HG02623 (cell line): ENCODE results near the gene TNFSF12.
"Not testable (repeated sequence)": the region's sequence is repeated elsewhere in the genome, so short reads cannot be mapped to it uniquely, and the experiment has no call there.

Experiments
- ATAC-seq: cut with Tn5 transposase; IDR thresholded peaks from one replicate; pipeline ENCODE4 v1.9.1; 2021; ENCODE audit warnings: moderate library complexity; ENCODE audit not compliant: unreplicated experiment

TNFSF12 gene

GRCh38 chr17:7583253-7584109 lies 34.6 kb downstream of the TNFSF12 start, which contains the start of gene MPDU1:
Gene MPDU1 (plus strand): TSS chr17:7583852. CDS start chr17:7583863, 11 bp downstream.
- ATAC-seq = peak; percentile 69

- ATAC-seq = no peak
Observed at GRCh38 chr17:7586673-7587419, 38.0 kb downstream of the TNFSF12 start.

- ATAC-seq = no peak
Observed at GRCh38 chr17:7587420-7588151, 38.7 kb downstream of the TNFSF12 start.

DNA sequence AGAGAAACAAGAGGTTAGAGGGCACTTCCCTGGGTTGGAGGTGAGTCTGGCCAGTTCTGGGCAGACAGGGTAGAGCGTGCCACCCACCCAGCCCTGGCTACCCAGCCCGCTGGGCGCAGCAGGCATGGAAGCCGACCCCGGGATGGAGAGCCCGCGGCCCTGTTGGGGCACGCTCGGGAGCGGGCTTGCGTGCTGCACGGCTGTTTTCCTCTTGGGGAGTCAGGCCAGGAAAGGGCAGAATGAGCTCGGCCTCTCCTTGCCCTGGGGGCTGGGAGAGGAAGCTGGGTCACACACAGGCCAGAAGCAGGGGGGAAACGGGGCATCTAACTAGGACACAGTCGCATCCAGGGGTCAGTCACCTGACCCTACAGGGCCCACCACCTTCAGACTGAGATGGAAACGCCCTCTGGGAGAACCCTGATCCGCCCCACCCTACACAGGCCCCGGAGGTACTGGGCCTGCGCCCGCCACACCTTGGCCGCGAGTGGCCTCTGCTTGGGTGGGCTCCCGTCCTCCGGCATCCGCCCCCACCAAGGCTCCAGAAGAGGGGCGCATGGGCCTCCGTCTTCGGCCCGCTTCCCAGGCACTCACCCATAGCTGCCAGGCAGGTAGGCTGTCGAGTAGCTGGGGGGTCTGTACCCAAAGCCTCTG lies 39.8 kb downstream of the TNFSF12 start:
- no peak for ATAC-seq

- ATAC-seq = no peak
Observed at GRCh38 chr17:7589204-7589868, 40.5 kb downstream of the TNFSF12 start.

- ATAC-seq = no peak
Observed at GRCh38 chr17:7589891-7590691, 41.2 kb downstream of the TNFSF12 start, which contains the start of gene SOX15. Gene SOX15 (minus strand): TSS chr17:7590094. CDS start chr17:7589676, 418 bp downstream.

- ATAC-seq = no peak
Observed at GRCh38 chr17:7590743-7591142, 41.9 kb downstream of the TNFSF12 start.

GRCh38 chr17:7591596-7591995 lies 42.7 kb downstream of the TNFSF12 start:
- no peak for ATAC-seq

DNA sequence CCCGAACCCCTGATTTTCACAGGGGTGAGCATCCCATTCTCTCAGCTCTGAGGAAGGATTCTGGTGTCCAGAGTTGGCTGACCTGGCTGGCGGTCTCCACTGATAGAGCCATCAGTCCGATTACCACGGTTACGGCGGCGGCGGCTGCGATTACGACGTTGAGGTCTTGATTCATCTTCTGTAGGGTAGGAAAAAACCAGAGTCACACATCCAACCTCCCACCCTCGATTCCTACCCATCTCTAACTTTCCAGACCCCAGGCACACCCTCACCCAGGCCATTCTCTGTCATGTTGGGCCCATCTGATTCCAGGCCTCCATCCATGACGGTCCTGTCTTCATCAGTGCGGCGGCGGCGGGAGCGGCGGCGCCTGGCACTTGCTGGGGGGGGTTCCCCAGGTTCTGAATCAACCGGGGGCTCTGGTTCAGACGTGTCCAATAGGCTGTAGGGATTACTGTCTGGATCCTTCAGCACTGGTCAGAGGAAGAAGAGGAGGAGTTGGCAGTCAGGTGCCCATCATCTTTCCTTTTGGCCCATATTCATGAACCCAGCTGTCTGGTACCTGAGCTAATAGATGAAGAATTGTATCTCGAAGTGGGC lies 43.7 kb downstream of the TNFSF12 start:
- no peak for ATAC-seq

DNA sequence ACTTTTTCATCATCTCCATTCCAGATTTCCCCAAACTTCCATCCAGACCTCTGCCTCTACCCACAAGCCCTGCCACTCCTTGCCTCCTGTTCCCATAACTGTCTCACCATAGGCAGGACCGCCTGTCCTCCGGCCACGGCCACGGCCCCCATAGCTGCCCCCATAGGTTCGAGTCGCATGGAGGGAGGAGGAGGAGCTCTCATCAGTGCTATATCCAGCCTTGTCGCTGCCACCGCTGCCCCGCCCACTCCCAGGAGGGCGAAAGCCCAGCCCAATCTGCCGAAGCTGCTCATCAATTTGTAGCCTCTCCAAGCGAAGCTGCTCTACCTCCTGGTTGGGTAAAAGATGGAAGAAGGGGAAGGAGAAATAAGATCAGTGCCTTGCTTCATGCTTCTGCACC lies 44.4 kb downstream of the TNFSF12 start:
- no peak for ATAC-seq

DNA sequence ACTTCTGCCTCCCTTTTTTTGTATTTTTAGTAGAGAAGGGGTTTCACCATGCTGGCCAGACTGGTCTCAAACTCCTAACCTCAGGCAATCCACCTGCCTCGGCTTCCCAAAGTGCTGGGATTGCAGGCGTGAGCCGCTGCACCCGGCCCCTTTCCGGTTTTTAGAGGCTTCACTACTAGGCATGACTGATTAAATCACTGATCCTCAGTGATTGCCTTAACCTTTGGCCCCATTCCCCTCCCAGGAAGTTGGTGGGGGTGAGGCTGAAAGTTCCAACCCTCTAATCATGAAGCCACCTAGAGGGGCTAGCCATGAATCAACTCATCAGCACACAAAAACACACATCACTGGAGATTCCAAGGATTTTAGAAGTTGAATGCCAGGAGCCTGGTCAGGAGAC lies 48.7 kb downstream of the TNFSF12 start:
- ATAC-seq = not testable (repeated sequence)

DNA sequence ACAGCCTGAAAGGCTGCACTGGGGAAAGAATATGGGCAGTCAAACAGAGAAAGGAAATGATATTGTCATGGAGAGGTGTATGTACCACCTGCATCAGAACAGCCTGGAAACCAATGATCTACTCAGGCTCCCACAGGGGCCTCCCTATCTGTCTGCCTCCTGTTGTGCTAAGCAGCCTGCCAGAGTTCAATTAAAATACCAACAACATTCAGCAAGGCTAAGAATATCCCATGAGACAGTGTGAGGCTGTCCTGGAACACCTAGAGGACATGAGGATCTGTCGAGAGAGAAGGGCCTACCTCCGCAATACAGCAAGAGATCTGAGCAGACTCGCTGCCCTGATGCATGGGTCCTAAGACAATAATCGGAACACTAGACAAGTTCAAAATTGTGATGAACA lies 57.4 kb downstream of the TNFSF12 start:
- ATAC-seq = no peak
